PC-3 (cell line): Measurements from ENCODE around the gene PHF21B. TPM values are rescaled to one million over a fixed set of nuclear protein-coding genes. Genes with fewer than 3 reads are reported as not detected.

Experiments
- ATAC-seq: fragments of 200-7000 bp; cut with Tn5 transposase; 2 replicates; pipeline ENCODE4 v1.9.1; 2020; ENCODE audit warnings: mild to moderate bottlenecking, moderate library complexity
- BruUV-seq: library from RNA; stranded (reverse); fragments of 400-500 nt; replicated peaks from 2 replicates; lab custom pipeline; 2021; lab: Mats Ljungman, UMichigan
- CTCF ChIA-PET: fragments of 300-600 bp; sonication (Branson Sonifier 250); formaldehyde crosslinking; loops from one replicate; lab custom pipeline; 2022; ENCODE audit warnings: antibody characterized with exemption; lab: Charles Lee
- POLR2A ChIA-PET: fragments of 300-600 bp; sonication (Branson Sonifier 250); formaldehyde crosslinking; loops from one replicate; lab custom pipeline; 2022; ENCODE audit warnings: antibody characterized with exemption; ENCODE audit not compliant: unreplicated experiment; lab: Charles Lee
- DNase-seq: peaks from one replicate; pipeline ENCODE4 v3.0.0-alpha.2; 2015
- H2AFZ ChIP-seq: fragments of 300-600 bp; sonication (generic); 2 replicates; pipeline ENCODE4 v1.6.0; 2016; ENCODE audit warnings: antibody characterized with exemption, low read length
- H3F3A ChIP-seq: fragments of 300-600 bp; sonication (generic); one replicate; pipeline ENCODE4 v1.6.0; 2017; ENCODE audit warnings: antibody characterized with exemption, low read length, control low read depth, mild to moderate bottlenecking; ENCODE audit not compliant: unreplicated experiment
- H3K27ac ChIP-seq: fragments of 300-600 bp; sonication (generic); 2 replicates; pipeline ENCODE4 v1.5.1; 2016; ENCODE audit warnings: mild to moderate bottlenecking, low read length
- H3K27me3 ChIP-seq: fragments of 300-600 bp; sonication (generic); 2 replicates; pipeline ENCODE4 v1.6.1; 2016; ENCODE audit warnings: low read length, mixed read lengths
- H3K36me3 ChIP-seq: fragments of 300-600 bp; sonication (generic); 2 replicates; pipeline ENCODE4 v1.6.1; 2016; ENCODE audit warnings: low read depth, mixed run types, low read length, mixed read lengths
- H3K4me1 ChIP-seq: fragments of 300-600 bp; sonication (generic); 2 replicates; pipeline ENCODE4 v1.5.1; 2016; ENCODE audit warnings: low read length; ENCODE audit not compliant: insufficient read depth
- H3K4me2 ChIP-seq: fragments of 300-600 bp; sonication (generic); 2 replicates; pipeline ENCODE4 v1.6.0; 2016; ENCODE audit warnings: low read length
- H3K4me3 ChIP-seq: fragments of 300-600 bp; sonication (generic); 2 replicates; pipeline ENCODE4 v1.5.1; 2016; ENCODE audit warnings: mild to moderate bottlenecking, low read length, mixed read lengths
- H3K79me2 ChIP-seq: fragments of 300-600 bp; sonication (generic); 2 replicates; pipeline ENCODE4 v1.6.1; 2017; ENCODE audit warnings: low read length, mixed read lengths
- H3K9ac ChIP-seq: fragments of 300-600 bp; sonication (generic); 2 replicates; pipeline ENCODE4 v1.6.0; 2016; ENCODE audit warnings: mild to moderate bottlenecking, low read length
- H3K9me2 ChIP-seq: fragments of 300-600 bp; sonication (generic); replicated peaks from 2 replicates; pipeline ENCODE4 v1.6.1; 2016; ENCODE audit warnings: mixed run types, low read length, mixed read lengths
- H3K9me3 ChIP-seq: fragments of 300-600 bp; sonication (generic); 2 replicates; pipeline ENCODE4 v1.6.1; 2016; ENCODE audit warnings: low read length, mixed read lengths
- H4K20me1 ChIP-seq: fragments of 300-600 bp; sonication (generic); 2 replicates; pipeline ENCODE4 v1.6.1; 2016; ENCODE audit warnings: low read length, mixed read lengths
- CTCF ChIP-seq: fragments of 300-600 bp; sonication (generic); conservative IDR thresholded peaks from 2 replicates; pipeline ENCODE4 v1.5.1; 2017; ENCODE audit warnings: antibody characterized with exemption, low read depth, mild to moderate bottlenecking, low read length
- EZH2 ChIP-seq: fragments of 300-600 bp; sonication (generic); IDR thresholded peaks from one replicate; pipeline ENCODE4 v1.6.1; 2017; ENCODE audit warnings: antibody characterized with exemption, mild to moderate bottlenecking, low read length; ENCODE audit not compliant: unreplicated experiment
- EZH2phosphoT487 ChIP-seq: fragments of 300-600 bp; sonication (generic); IDR thresholded peaks from 2 replicates; pipeline ENCODE4 v1.6.1; 2018; ENCODE audit warnings: mild to moderate bottlenecking, antibody characterized with exemption, low read length, borderline replicate concordance
- intact Hi-C: fragments of 100-400 bp; cut with micrococcal nuclease; formaldehyde crosslinking; loops from 2 replicates; pipeline ENCODE4 v1.9.0; 2023
- total RNA-seq: library from RNA; depleted of rRNA; stranded (reverse); fragments of >200 nt; gene quantifications from 2 replicates; pipeline ENCODE4 v1.2.3, GENCODE V29; 2014

PHF21B gene
- total RNA-seq, 1 experiment from 2014 or later: not detected

DNA sequence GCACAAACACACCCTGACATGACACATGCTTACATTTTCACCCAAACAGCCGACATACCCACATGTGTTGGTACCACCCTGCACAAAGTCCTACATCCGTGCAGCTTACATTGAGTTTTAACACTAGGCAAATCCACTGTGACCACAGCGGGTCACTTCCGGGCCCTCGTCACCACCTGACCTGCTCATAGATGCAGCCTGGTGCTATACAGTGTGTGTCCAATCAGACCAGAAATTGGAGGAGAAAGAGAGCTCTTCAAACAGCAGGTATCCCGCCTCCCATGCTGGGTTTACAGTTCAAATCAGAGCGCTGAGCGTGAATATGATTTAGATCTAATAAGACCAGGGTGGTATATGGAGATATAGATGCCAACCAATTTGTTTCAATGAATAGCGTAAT lies 35.4 kb downstream of the PHF21B start:
- no peak overlapping the region for H2AFZ ChIP-seq
- H3K4me3 ChIP-seq: no peak overlapping the region
- H3K9me3 ChIP-seq: no peaks in the 10 kb centered on the region
- no peaks in the 10 kb centered on the region for H3K36me3 ChIP-seq
- H4K20me1 ChIP-seq: no peaks in the 10 kb centered on the region
- intact Hi-C loops: no loop called here
- H3F3A ChIP-seq: no peaks in the 10 kb centered on the region
- TF ChIP-seq CTCF (no peak), EZH2phosphoT487 (no peak), EZH2 (no peak)
- DNase-seq (no peak), ATAC-seq (no peak)
- H3K27ac ChIP-seq: no peak overlapping the region
- BruUV-seq: no TSS peak
- CTCF ChIA-PET: no interaction called here
- H3K4me1 ChIP-seq: no peaks in the 10 kb centered on the region
- POLR2A ChIA-PET: no interaction called here
- H3K9me2 ChIP-seq: no peaks in the 10 kb centered on the region
- peaks cover 18% of the 10 kb centered on the region; the same call in 1 of the 2 replicates for H3K27me3 ChIP-seq
- H3K9ac ChIP-seq: no peak overlapping the region
- H3K4me2 ChIP-seq: no peak overlapping the region
- H3K79me2 ChIP-seq: no peaks in the 10 kb centered on the region

DNA sequence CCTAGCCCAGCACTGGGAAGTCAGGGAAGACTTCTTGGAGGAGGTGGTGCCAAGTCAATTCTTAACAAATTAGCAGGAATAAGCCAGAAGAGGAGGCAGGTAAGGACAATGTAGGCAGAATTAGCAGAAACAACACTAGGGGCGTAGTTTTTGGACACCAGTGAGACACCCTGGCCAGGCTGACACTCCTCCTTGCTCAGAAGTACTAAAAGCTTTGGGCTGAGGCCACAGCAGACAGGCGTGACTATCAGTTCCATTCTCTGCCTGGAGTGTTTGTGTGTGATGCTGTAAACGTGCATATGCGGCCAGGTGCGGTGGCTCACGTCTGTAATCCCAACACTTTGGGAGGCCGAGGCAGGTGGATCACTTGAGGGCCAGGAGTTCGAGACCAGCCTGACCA lies 36.0 kb downstream of the PHF21B start:
- Histone ChIP-seq H3K4me2 (no peak overlapping the region), H3K79me2 (no peaks in the 10 kb centered on the region), H3K9ac (no peak overlapping the region), H3K4me1 (no peaks in the 10 kb centered on the region), H3K9me2 (no peaks in the 10 kb centered on the region), H3K27ac (no peak overlapping the region), H3K9me3 (no peaks in the 10 kb centered on the region), H3K36me3 (no peaks in the 10 kb centered on the region), H2AFZ (no peak overlapping the region), H3K27me3 (peaks cover 12% of the 10 kb centered on the region; the same call in 1 of the 2 replicates), H3K4me3 (no peak overlapping the region), H4K20me1 (no peaks in the 10 kb centered on the region), H3F3A (no peaks in the 10 kb centered on the region)
- ATAC-seq (no peak), DNase-seq (no peak)
- intact Hi-C loops: no loop called here
- BruUV-seq: no TSS peak
- POLR2A ChIA-PET: no interaction called here
- CTCF ChIA-PET: no interaction called here
- TF ChIP-seq EZH2phosphoT487 (no peak), CTCF (no peak), EZH2 (no peak)

GRCh38 chr22:44972363-44973083 lies 37.3 kb downstream of the PHF21B start:
- Histone ChIP-seq H3K4me3 (no peak overlapping the region), H3F3A (no peaks in the 10 kb centered on the region), H3K36me3 (no peaks in the 10 kb centered on the region), H3K4me2 (no peak overlapping the region), H3K27me3 (peaks cover 5% of the 10 kb centered on the region; the same call in 1 of the 2 replicates), H4K20me1 (no peaks in the 10 kb centered on the region), H3K4me1 (no peaks in the 10 kb centered on the region), H3K79me2 (no peaks in the 10 kb centered on the region), H2AFZ (no peak overlapping the region), H3K9ac (no peak overlapping the region), H3K9me2 (no peaks in the 10 kb centered on the region), H3K27ac (no peak overlapping the region), H3K9me3 (no peaks in the 10 kb centered on the region)
- ChIA-PET CTCF (no interaction called here), POLR2A (no interaction called here)
- no peak for DNase-seq
- BruUV-seq: no TSS peak
- intact Hi-C loops: no loop called here
- no peak for ATAC-seq
- TF ChIP-seq EZH2 (no peak), CTCF (no peak), EZH2phosphoT487 (no peak)
